OCI-LY7 (cell line): Measurements from ENCODE around the gene PLPPR1. TPM values are rescaled to one million over a fixed set of nuclear protein-coding genes. Genes with fewer than 3 reads are reported as not detected.

ENCODE experiments used
- BruUV-seq: library from RNA; stranded (reverse); fragments of 400-500 nt; replicated peaks from 2 replicates; lab custom pipeline; 2021; lab: Mats Ljungman, UMichigan
- CTCF ChIA-PET: fragments of 300-600 bp; sonication (Branson Sonifier 250); formaldehyde crosslinking; loops from one replicate; lab custom pipeline; 2022; ENCODE audit warnings: antibody characterized with exemption; ENCODE audit not compliant: unreplicated experiment; lab: Charles Lee
- POLR2A ChIA-PET: fragments of 300-600 bp; sonication (Branson Sonifier 250); formaldehyde crosslinking; loops from one replicate; lab custom pipeline; 2022; ENCODE audit warnings: antibody characterized with exemption; lab: Charles Lee
- DNase-seq: peaks from one replicate; pipeline ENCODE4 v3.0.0-alpha.2; 2015; ENCODE audit warnings: low spot score
- H2AFZ ChIP-seq: fragments of 200-600 bp; sonication (generic), shearing (Covaris generic); 2 replicates; pipeline ENCODE4 v1.6.1; 2014; ENCODE audit warnings: mild to moderate bottlenecking, antibody characterized with exemption, low read length, moderate library complexity
- H3K27ac ChIP-seq: fragments of 200-600 bp; sonication (generic); 2 replicates; pipeline ENCODE4 v1.5.1; 2014; ENCODE audit warnings: mixed run types, low read depth, mild to moderate bottlenecking, moderate library complexity, low read length, inconsistent platforms; ENCODE audit not compliant: poor library complexity, severe bottlenecking
- H3K36me3 ChIP-seq: fragments of 200-600 bp; sonication (generic); 2 replicates; pipeline ENCODE4 v1.6.1; 2014; ENCODE audit warnings: mild to moderate bottlenecking, antibody characterized with exemption, low read length, moderate library complexity, mixed read lengths; ENCODE audit not compliant: insufficient read depth
- H3K4me1 ChIP-seq: fragments of 200-600 bp; sonication (generic); 2 replicates; pipeline ENCODE4 v1.5.1; 2014; ENCODE audit warnings: mild to moderate bottlenecking, low read length; ENCODE audit not compliant: insufficient read depth, poor library complexity, severe bottlenecking
- H3K4me2 ChIP-seq: fragments of 200-600 bp; sonication (generic); 2 replicates; pipeline ENCODE4 v1.6.1; 2014; ENCODE audit warnings: mild to moderate bottlenecking, low read length
- H3K4me3 ChIP-seq: fragments of 200-600 bp; sonication (generic); 2 replicates; pipeline ENCODE4 v1.5.1; 2014; ENCODE audit warnings: mild to moderate bottlenecking, low read depth, low read length; ENCODE audit not compliant: poor library complexity, severe bottlenecking
- H3K79me2 ChIP-seq: fragments of 200-600 bp; sonication (generic); 2 replicates; pipeline ENCODE4 v1.6.1; 2016; ENCODE audit warnings: low read depth, mild to moderate bottlenecking, low read length, moderate library complexity, mixed read lengths; ENCODE audit not compliant: insufficient read depth
- H3K9me2 ChIP-seq: fragments of 200-600 bp; sonication (generic); 2 replicates; pipeline ENCODE4 v1.6.1; 2016; ENCODE audit warnings: mild to moderate bottlenecking, low read length, mixed read lengths; ENCODE audit not compliant: insufficient read depth
- H3K9me3 ChIP-seq: fragments of 200-600 bp; sonication (generic); 2 replicates; pipeline ENCODE4 v1.6.1; 2014; ENCODE audit warnings: mild to moderate bottlenecking, mixed run types, low read length, mixed read lengths
- H4K20me1 ChIP-seq: fragments of 200-600 bp; sonication (generic); 2 replicates; pipeline ENCODE4 v1.6.1; 2014; ENCODE audit warnings: mild to moderate bottlenecking, antibody characterized with exemption, low read length, moderate library complexity, mixed read lengths; ENCODE audit not compliant: insufficient read depth
- CTCF ChIP-seq: fragments of 200-600 bp; sonication (generic); conservative IDR thresholded peaks from 2 replicates; pipeline ENCODE4 v1.5.1; 2014; ENCODE audit warnings: mild to moderate bottlenecking, antibody characterized with exemption, low read length, moderate library complexity, mixed read lengths
- EZH2phosphoT487 ChIP-seq: fragments of 200-600 bp; sonication (generic); IDR thresholded peaks from 2 replicates; pipeline ENCODE4 v1.6.1; 2018; ENCODE audit warnings: low read depth, borderline replicate concordance, mild to moderate bottlenecking, mixed run types, antibody characterized with exemption, low read length, moderate library complexity, mixed read lengths
- intact Hi-C: fragments of 100-400 bp; cut with micrococcal nuclease; formaldehyde crosslinking; loops from one replicate; pipeline ENCODE4 v1.10.0; 2022; ENCODE audit not compliant: unreplicated experiment
- small RNA-seq: library from RNA; depleted of rRNA; stranded (forward); fragments of <200 nt; gene quantifications from one replicate; pipeline ENCODE3, GENCODE V24; 2014
- total RNA-seq, 2 experiments: library from RNA; depleted of rRNA in 1 of 2; stranded (reverse); fragments of >200 nt in 1 of 2; shearing (Covaris generic) in 1 of 2; gene quantifications; 2 replicates each; pipeline ENCODE4 v1.2.3, GENCODE V29; 2014 to 2022

The PLPPR1 gene
- total RNA-seq, 2 experiments from 2014 or later = not detected

DNA sequence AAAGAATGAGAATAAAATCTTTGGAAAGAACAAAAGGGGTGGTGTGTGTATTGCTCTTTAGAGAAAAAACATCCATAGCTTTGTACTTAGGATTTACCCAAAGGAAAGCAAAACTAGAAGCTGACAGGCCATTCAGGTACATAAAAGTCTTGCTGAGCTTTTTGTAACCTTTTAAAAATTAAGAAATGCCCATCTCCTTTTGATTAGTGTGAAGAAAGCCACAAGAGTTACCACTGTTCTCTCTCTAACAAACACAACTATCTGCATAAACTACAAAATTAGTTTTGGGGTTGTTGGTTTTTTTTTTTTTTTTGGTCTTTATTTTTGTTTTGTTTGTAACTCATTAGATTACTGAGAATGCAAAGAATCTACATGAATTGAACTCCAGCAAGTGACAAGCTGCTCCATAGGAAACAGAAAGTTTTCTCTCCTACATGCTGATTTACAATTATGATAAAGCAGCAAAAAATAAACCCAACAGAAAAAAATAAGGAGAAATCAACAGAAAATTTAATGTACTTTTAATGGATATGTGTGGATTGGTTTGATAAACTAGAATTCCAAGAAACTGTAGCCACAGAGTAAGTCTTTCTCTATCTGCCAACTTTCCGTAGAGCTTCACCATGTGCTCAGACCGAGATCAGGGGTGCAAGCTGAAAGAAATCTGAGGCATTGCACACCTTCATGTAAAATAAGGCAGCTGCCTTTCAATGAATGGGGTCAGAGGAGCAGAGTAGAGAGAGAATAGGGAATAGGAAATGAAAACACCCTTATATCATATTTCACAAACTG, 344.0 kb downstream of the PLPPR1 start:
- H3K9me2 ChIP-seq = 0 out of 2 replicates have a peak, but pooled peaks cover 7% of the 10 kb centered on the region
- H3K79me2 ChIP-seq = no peaks in the 10 kb centered on the region
- CTCF ChIA-PET = no interaction called here
- H3K4me2 ChIP-seq = no peak overlapping the region
- no peak for DNase-seq
- TF ChIP-seq CTCF (no peak), EZH2phosphoT487 (no peak)
- no peaks in the 10 kb centered on the region for H3K36me3 ChIP-seq
- no peaks in the 10 kb centered on the region for H4K20me1 ChIP-seq
- POLR2A ChIA-PET = interaction anchor here (0.6 to 0.9 kb wide), 6 partner anchors 11 to 831 kb away, joined by 3 to 6 read pairs (median 3); partner anchors contain the start of gene ALDOB
- BruUV-seq = no TSS peak
- no peaks in the 10 kb centered on the region for H3K4me1 ChIP-seq
- H3K9me3 ChIP-seq = no peaks in the 10 kb centered on the region
- no peak overlapping the region for H3K4me3 ChIP-seq
- no peak overlapping the region for H2AFZ ChIP-seq
- H3K27ac ChIP-seq = no peak overlapping the region
- intact Hi-C loops = no loop called here

Small RNA genes lying within 50 kb of the gene (small RNA-seq; reads per million reads assigned to genes)
- not detected for gene RF00322
